Type B pancreatic cell (in vitro differentiated cells): ENCODE results near the gene SNX10. TPM values are rescaled to one million over a fixed set of nuclear protein-coding genes. Genes with fewer than 3 reads are reported as not detected.

Source experiments
- DNase-seq: peaks from one replicate; pipeline ENCODE4 v3.0.0; 2021; ENCODE audit warnings: mixed read lengths; ENCODE audit not compliant: unreplicated experiment; ENCODE audit errors: extremely low spot score
- H3K27ac Mint-ChIP-seq: 2 replicates; pipeline ENCODE4 v1.8.0; 2021; ENCODE audit warnings: mild to moderate bottlenecking, mixed read lengths
- H3K27me3 Mint-ChIP-seq: 2 replicates; pipeline ENCODE4 v1.8.0; 2021; ENCODE audit warnings: mixed read lengths
- H3K36me3 Mint-ChIP-seq: 2 replicates; pipeline ENCODE4 v1.8.0; 2021; ENCODE audit warnings: mixed read lengths
- H3K4me1 Mint-ChIP-seq: one replicate; pipeline ENCODE4 v1.8.0; 2021; ENCODE audit warnings: mixed read lengths; ENCODE audit not compliant: unreplicated experiment
- H3K4me3 Mint-ChIP-seq: 2 replicates; pipeline ENCODE4 v1.8.0; 2021; ENCODE audit warnings: mild to moderate bottlenecking, mixed read lengths
- H3K9me3 Mint-ChIP-seq: 2 replicates; pipeline ENCODE4 v1.8.0; 2021; ENCODE audit warnings: mixed read lengths
- total RNA-seq: library from RNA; stranded (reverse); gene quantifications from 2 replicates; pipeline ENCODE4 v1.2.1, GENCODE V29; 2021; ENCODE audit warnings: low replicate concordance
- TF ChIP-seq, protein P1 (sequence below): fragments of 200-600 bp; sonication (generic); conservative IDR thresholded peaks from 2 replicates; pipeline ENCODE4 v1.5.0; 2021; ENCODE audit warnings: antibody characterized with exemption, mild to moderate bottlenecking

Gene SNX10
- total RNA-seq, 1 donor from 2014 or later, result 2.8 TPM

DNA sequence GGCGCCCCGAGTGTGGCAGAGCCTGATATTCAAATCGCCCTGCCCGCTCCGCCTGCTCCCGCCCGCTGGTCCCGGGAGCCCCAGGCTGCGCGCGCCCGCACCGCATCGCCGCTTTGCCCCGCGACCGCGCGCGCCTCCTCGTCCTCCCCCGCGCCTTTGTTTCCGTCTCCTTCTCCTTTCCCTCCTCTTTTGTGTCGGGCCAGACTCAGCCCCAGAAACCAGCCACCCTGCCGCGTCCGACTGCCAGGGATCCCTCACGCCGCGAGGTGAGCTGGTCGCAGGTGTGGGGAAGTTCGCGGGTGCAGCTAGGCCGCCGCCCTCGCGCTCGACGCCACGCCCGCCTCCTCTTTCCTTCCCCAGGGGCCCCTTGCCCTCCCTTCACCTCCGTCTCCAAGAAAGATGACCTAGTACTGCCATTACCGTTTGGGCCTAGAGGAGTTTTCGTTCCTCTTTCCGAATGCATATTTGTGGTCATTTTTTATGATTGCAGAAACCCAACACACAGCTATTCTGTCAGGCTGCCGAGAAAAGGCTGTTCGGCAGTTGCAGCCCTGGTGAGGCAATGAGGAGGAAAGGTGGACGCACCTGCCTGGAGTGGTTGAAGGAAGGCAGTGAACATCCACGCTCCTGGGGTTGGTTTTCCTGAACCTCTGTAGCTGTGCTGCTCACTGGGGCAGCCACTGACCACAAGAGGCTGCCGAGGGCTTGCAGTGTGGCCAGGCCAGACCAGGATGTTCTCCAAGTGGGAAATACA, 107.3 kb downstream of the SNX10 start:
- H3K36me3 Mint-ChIP-seq, result no peaks in the 10 kb centered on the region
- TF ChIP-seq, protein P1, sequence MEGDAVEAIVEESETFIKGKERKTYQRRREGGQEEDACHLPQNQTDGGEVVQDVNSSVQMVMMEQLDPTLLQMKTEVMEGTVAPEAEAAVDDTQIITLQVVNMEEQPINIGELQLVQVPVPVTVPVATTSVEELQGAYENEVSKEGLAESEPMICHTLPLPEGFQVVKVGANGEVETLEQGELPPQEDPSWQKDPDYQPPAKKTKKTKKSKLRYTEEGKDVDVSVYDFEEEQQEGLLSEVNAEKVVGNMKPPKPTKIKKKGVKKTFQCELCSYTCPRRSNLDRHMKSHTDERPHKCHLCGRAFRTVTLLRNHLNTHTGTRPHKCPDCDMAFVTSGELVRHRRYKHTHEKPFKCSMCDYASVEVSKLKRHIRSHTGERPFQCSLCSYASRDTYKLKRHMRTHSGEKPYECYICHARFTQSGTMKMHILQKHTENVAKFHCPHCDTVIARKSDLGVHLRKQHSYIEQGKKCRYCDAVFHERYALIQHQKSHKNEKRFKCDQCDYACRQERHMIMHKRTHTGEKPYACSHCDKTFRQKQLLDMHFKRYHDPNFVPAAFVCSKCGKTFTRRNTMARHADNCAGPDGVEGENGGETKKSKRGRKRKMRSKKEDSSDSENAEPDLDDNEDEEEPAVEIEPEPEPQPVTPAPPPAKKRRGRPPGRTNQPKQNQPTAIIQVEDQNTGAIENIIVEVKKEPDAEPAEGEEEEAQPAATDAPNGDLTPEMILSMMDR, result peak; percentile 46
- H3K4me1 Mint-ChIP-seq, result peaks cover 16% of the 10 kb centered on the region
- H3K27me3 Mint-ChIP-seq, result peaks cover 9% of the 10 kb centered on the region
- H3K4me3 Mint-ChIP-seq, result peak overlapping the region; percentile 94
- peak overlapping the region; percentile 93 for H3K27ac Mint-ChIP-seq
- no peak for DNase-seq
- no peaks in the 10 kb centered on the region for H3K9me3 Mint-ChIP-seq

DNA sequence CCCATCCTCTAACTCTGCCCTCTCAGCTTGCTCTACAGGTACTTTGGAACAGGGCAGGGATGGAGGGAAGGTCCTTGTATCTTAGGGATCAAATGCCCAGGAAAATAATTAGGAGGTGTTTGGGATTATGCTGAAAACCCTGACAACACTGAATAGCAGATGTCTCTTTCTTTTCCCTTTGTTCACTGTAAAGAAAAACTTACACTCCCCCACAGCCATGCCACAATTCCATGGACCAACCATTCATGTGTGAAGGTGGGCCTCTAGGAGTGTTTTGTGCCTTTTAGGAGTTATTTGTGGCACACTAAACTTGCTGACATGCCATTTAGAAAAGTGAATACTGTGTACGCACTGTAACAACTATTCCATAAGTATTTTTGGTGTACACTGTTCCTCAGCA, 108.1 kb downstream of the SNX10 start:
- H3K4me1 Mint-ChIP-seq, result peaks cover 16% of the 10 kb centered on the region
- no peaks in the 10 kb centered on the region for H3K36me3 Mint-ChIP-seq
- DNase-seq, result no peak
- TF ChIP-seq, protein P1, result no peak
- peak overlapping the region; percentile 94 for H3K4me3 Mint-ChIP-seq
- peaks cover 9% of the 10 kb centered on the region for H3K27me3 Mint-ChIP-seq
- no peaks in the 10 kb centered on the region for H3K9me3 Mint-ChIP-seq
- H3K27ac Mint-ChIP-seq, result peak overlapping the region; percentile 58

DNA sequence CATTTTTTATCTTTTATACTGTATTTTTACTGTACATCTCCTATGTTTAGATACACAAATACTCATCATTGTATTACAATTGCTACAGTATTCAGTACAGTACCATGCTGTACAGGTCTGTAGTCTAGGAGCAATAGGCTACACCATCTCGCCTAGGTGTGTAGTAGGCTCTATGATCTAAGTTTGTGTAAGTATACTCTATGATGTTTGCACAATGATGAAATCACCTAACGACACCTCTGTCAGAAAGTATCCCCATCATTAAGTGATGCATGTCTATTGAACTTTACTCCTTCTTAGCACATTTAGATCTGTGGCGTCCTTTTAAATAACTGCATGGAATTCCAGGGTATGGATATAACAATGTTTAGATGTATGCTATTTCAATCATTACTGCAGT, 112.0 kb downstream of the SNX10 start:
- no peak for DNase-seq
- H3K9me3 Mint-ChIP-seq, result peaks cover 9% of the 10 kb centered on the region

DNA sequence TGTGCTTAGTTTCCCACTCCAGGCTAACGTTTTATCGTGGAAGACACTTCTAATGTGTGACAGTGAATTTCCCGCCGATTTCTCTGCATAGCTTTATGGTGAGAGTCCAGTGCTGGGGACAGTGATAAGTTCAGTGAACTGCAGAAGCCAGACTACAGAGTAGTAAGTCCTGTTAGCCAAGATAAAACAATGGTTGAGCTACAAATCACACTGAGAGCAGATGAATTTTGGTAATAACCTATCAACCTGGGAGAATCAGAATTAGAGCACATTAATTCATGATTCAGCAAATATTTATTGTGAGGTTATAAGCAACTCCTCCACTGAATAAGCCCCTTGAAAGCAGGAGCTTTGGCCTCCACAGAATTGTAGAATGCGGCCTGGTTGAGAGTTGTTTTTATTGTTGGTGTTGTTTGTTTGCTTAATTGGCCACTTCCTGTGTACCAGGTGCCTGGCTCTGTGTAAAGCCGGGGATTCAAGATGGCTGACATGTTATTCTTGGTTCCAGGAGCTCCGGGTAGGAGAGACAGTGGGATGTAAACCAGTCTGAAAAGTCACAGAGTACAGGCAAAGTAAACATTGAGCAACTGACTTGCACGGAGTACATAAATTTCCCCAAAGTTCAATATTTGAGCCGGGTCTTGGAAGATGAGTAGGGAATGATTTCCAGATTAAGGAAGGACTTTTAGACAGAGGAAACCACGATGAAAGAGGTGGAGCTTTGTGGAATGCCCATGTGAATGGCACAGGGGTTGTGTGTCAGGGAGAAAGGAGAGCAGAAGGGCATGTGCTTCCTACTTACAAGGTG, 112.7 kb downstream of the SNX10 start:
- Mint-ChIP-seq H3K27ac (no peak overlapping the region), H3K27me3 (peaks cover 3% of the 10 kb centered on the region), H3K4me1 (peaks cover 6% of the 10 kb centered on the region), H3K4me3 (no peak overlapping the region), H3K36me3 (no peaks in the 10 kb centered on the region), H3K9me3 (peaks cover 9% of the 10 kb centered on the region)
- DNase-seq, result no peak
- TF ChIP-seq, protein P1, result no peak

More for the DNA sequence above, 112.0 kb downstream of the SNX10 start:
- peaks cover 3% of the 10 kb centered on the region for H3K27me3 Mint-ChIP-seq
- H3K36me3 Mint-ChIP-seq, result no peaks in the 10 kb centered on the region
- no peak overlapping the region for H3K27ac Mint-ChIP-seq
- H3K4me3 Mint-ChIP-seq, result no peak overlapping the region
- peaks cover 11% of the 10 kb centered on the region for H3K4me1 Mint-ChIP-seq
- TF ChIP-seq, protein P1, result no peak

DNA sequence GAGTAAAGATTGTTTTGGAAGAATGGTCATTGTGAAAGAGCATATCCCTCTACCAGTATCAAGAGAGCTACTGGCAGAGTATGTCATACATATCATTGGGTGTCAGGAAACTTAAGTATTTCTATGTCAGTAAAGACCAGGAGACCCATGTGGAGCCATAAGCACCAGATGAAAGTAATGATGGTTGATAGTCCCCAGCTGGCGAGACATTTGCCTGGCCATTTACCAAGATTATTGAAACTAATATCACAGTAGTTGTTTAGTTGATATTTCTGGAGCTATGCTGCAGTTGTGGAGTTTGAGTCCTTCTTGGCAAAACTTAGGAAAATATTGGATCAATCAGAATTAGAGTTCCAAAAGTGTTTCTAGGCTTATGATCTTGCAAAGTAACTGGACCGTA, 114.8 kb downstream of the SNX10 start:
- DNase-seq, result no peak
- Mint-ChIP-seq H3K36me3 (no peaks in the 10 kb centered on the region), H3K27me3 (peaks cover 6% of the 10 kb centered on the region), H3K4me1 (no peaks in the 10 kb centered on the region), H3K4me3 (no peak overlapping the region), H3K27ac (no peak overlapping the region), H3K9me3 (peaks cover 9% of the 10 kb centered on the region)
- TF ChIP-seq, protein P1, result no peak
